H9 (cell line): Measurements from ENCODE around the gene RBM25. TPM values are rescaled to one million over a fixed set of nuclear protein-coding genes. Genes with fewer than 3 reads are reported as not detected.
"Not testable (repeated sequence)": the region's sequence is repeated elsewhere in the genome, so short reads cannot be mapped to it uniquely, and the experiment has no call there.

Source experiments
- DNase-seq: peaks from one replicate; pipeline ENCODE4 v3.0.0-alpha.2; 2017
- H2AFZ ChIP-seq: one replicate; pipeline ENCODE4 v1.6.1; 2013; ENCODE audit warnings: mild to moderate bottlenecking, low read length, control low read depth, moderate library complexity
- H2AK5ac ChIP-seq: 2 replicates; pipeline ENCODE4 v1.6.1; 2013; ENCODE audit warnings: low read length, control low read depth, mixed read lengths; ENCODE audit not compliant: insufficient read length
- H2BK120ac ChIP-seq: one replicate; pipeline ENCODE4 v1.6.1; 2013; ENCODE audit warnings: low read depth, mild to moderate bottlenecking, low read length, control low read depth, inconsistent platforms; ENCODE audit not compliant: poor library complexity, severe bottlenecking
- H2BK12ac ChIP-seq: 2 replicates; pipeline ENCODE4 v1.6.1; 2013; ENCODE audit warnings: low read length, control low read depth, mixed read lengths, low read depth; ENCODE audit not compliant: insufficient read length
- H2BK15ac ChIP-seq: 2 replicates; pipeline ENCODE4 v1.6.1; 2013; ENCODE audit warnings: low read depth, low read length, control low read depth
- H2BK20ac ChIP-seq: one replicate; pipeline ENCODE4 v1.6.1; 2013; ENCODE audit warnings: low read depth, mild to moderate bottlenecking, low read length, control low read depth, inconsistent platforms; ENCODE audit not compliant: poor library complexity, severe bottlenecking
- H2BK5ac ChIP-seq: 2 replicates; pipeline ENCODE4 v1.6.1; 2013; ENCODE audit warnings: low read length, control low read depth, mixed read lengths; ENCODE audit not compliant: insufficient read length
- H3K14ac ChIP-seq: 2 replicates; pipeline ENCODE4 v1.6.1; 2013; ENCODE audit warnings: low read length, control low read depth; ENCODE audit not compliant: insufficient read depth
- H3K18ac ChIP-seq: 2 replicates; pipeline ENCODE4 v1.6.1; 2013; ENCODE audit warnings: low read depth, mild to moderate bottlenecking, mixed read lengths, low read length, control low read depth; ENCODE audit not compliant: insufficient read length
- H3K23ac ChIP-seq: 2 replicates; pipeline ENCODE4 v1.6.1; 2013; ENCODE audit warnings: low read length, control low read depth, mixed read lengths, low read depth; ENCODE audit not compliant: insufficient read length
- H3K23me2 ChIP-seq: 2 replicates; pipeline ENCODE4 v1.6.1; 2013; ENCODE audit warnings: low read depth, mild to moderate bottlenecking, mixed read lengths, low read length, control low read depth; ENCODE audit not compliant: insufficient read length, poor library complexity, severe bottlenecking
- H3K27ac ChIP-seq: 2 replicates; pipeline ENCODE4 v1.5.1; 2013; ENCODE audit warnings: low read length, control low read depth, mixed read lengths, low read depth; ENCODE audit not compliant: insufficient read length
- H3K27me3 ChIP-seq: 2 replicates; pipeline ENCODE4 v1.6.1; 2013; ENCODE audit warnings: low read length, control low read depth, inconsistent platforms; ENCODE audit not compliant: insufficient read depth
- H3K4ac ChIP-seq: 2 replicates; pipeline ENCODE4 v1.6.1; 2013; ENCODE audit warnings: low read depth, mild to moderate bottlenecking, control low read depth, inconsistent platforms, low read length, moderate library complexity
- H3K4me1 ChIP-seq: 2 replicates; pipeline ENCODE4 v1.6.1; 2013; ENCODE audit warnings: low read length, control low read depth, inconsistent platforms; ENCODE audit not compliant: insufficient read depth
- H3K4me2 ChIP-seq: 2 replicates; pipeline ENCODE4 v1.6.1; 2013; ENCODE audit warnings: low read length, control low read depth, mixed read lengths; ENCODE audit not compliant: insufficient read length, insufficient read depth
- H3K56ac ChIP-seq: 2 replicates; pipeline ENCODE4 v1.6.1; 2013; ENCODE audit warnings: low read depth, mild to moderate bottlenecking, mixed read lengths, low read length, control low read depth; ENCODE audit not compliant: insufficient read length
- H3K79me1 ChIP-seq: 2 replicates; pipeline ENCODE4 v1.6.1; 2013; ENCODE audit warnings: low read depth, mild to moderate bottlenecking, moderate library complexity, low read length, control low read depth, inconsistent platforms; ENCODE audit not compliant: insufficient read depth, poor library complexity, severe bottlenecking
- H3K79me2 ChIP-seq: 2 replicates; pipeline ENCODE4 v1.6.1; 2013; ENCODE audit warnings: low read length, control low read depth, inconsistent platforms; ENCODE audit not compliant: insufficient read depth
- H3K9ac ChIP-seq: 2 replicates; pipeline ENCODE4 v1.6.1; 2013; ENCODE audit warnings: low read length, control low read depth, mixed read lengths; ENCODE audit not compliant: insufficient read length; ENCODE audit errors: extremely low read depth
- H3K9me3 ChIP-seq: one replicate; pipeline ENCODE4 v1.6.1; 2013; ENCODE audit warnings: low read depth, low read length, inconsistent platforms; ENCODE audit not compliant: control insufficient read depth
- H3T11ph ChIP-seq: one replicate; pipeline ENCODE4 v1.6.1; 2013; ENCODE audit warnings: mild to moderate bottlenecking, low read length, control low read depth, inconsistent platforms
- H4K20me1 ChIP-seq: one replicate; pipeline ENCODE4 v1.6.1; 2013; ENCODE audit not compliant: control insufficient read depth, insufficient read length, insufficient read depth
- H4K5ac ChIP-seq: 2 replicates; pipeline ENCODE4 v1.6.1; 2013; ENCODE audit warnings: low read depth, mild to moderate bottlenecking, mixed read lengths, low read length, control low read depth; ENCODE audit not compliant: insufficient read length
- H4K8ac ChIP-seq: replicated peaks from 2 replicates; pipeline ENCODE4 v1.6.1; 2013; ENCODE audit warnings: low read length, control low read depth, mixed read lengths, low read depth; ENCODE audit not compliant: insufficient read length
- H4K91ac ChIP-seq: 2 replicates; pipeline ENCODE4 v1.6.1; 2013; ENCODE audit warnings: low read depth, mild to moderate bottlenecking, moderate library complexity, mixed read lengths, low read length, control low read depth; ENCODE audit not compliant: insufficient read length
- H3K27ac Mint-ChIP-seq, 3 experiments: 2 replicates in 2 of 3; 3 replicates in 1 of 3; pipeline ENCODE4 v1.8.0; 2020 to 2021; ENCODE audit warnings: mixed read lengths in 3 of 3, mild to moderate bottlenecking in 1 of 3, moderate library complexity in 1 of 3
- H3K27me3 Mint-ChIP-seq: 2 replicates; pipeline ENCODE4 v1.8.0; 2021; ENCODE audit warnings: low read depth, mild to moderate bottlenecking, moderate library complexity, mixed read lengths
- H3K36me3 Mint-ChIP-seq, 3 experiments: 2 replicates in 2 of 3; 3 replicates in 1 of 3; pipeline ENCODE4 v1.8.0; 2020 to 2021; ENCODE audit warnings: low read depth in 3 of 3, mixed read lengths in 3 of 3; ENCODE audit not compliant: insufficient read depth in 1 of 3
- H3K4me1 Mint-ChIP-seq, 2 experiments: 2 replicates each; pipeline ENCODE4 v1.8.0; 2020; ENCODE audit warnings: mixed read lengths in 2 of 2
- H3K4me3 Mint-ChIP-seq, 2 experiments: 2 replicates in 1 of 2; 3 replicates in 1 of 2; pipeline ENCODE4 v1.8.0; 2020 to 2021; ENCODE audit warnings: mild to moderate bottlenecking in 2 of 2, mixed read lengths in 2 of 2, moderate library complexity in 1 of 2
- H3K9me3 Mint-ChIP-seq, 2 experiments: 2 replicates in 1 of 2; 3 replicates in 1 of 2; pipeline ENCODE4 v1.8.0; 2020; ENCODE audit warnings: mild to moderate bottlenecking in 2 of 2, mixed read lengths in 2 of 2, moderate library complexity in 1 of 2
- CTCF ChIP-seq: fragments of 200-600 bp; sonication (generic); conservative IDR thresholded peaks from 3 replicates; pipeline ENCODE4 v1.8.0; 2021; ENCODE audit warnings: antibody characterized with exemption, mild to moderate bottlenecking
- WGBS: extraction: QIAGEN DNeasy Blood & Tissue Kit; methylation state at CpG from one replicate; pipeline ENCODE4 v1.1.7; 2013; ENCODE audit warnings: missing lambda C conversion rate, low lambda C conversion rate, mixed read lengths; ENCODE audit not compliant: insufficient read length; ENCODE audit errors: extremely low coverage; 5-methylcytosine and 5-hydroxymethylcytosine counted together
- total RNA-seq: library from RNA; stranded (reverse); gene quantifications from 2 replicates; pipeline ENCODE4 v1.2.1, GENCODE V29; 2021

The RBM25 gene
- total RNA-seq, 1 experiment from 2014 or later, result 138 TPM

GRCh38 chr14:73036706-73037450 lies 21.5 kb upstream of the RBM25 start:
- not testable (repeated sequence) for H3K4ac ChIP-seq, H3K14ac ChIP-seq, H2BK5ac ChIP-seq, H3K9ac ChIP-seq, H3K27ac ChIP-seq, H3K4me3 Mint-ChIP-seq, H3T11ph ChIP-seq, H3K9me3 Mint-ChIP-seq, H3K36me3 Mint-ChIP-seq, H4K20me1 ChIP-seq, H3K18ac ChIP-seq, H3K27ac Mint-ChIP-seq, H2BK12ac ChIP-seq, H3K4me1 Mint-ChIP-seq, H3K27me3 ChIP-seq, H4K5ac ChIP-seq, H3K23me2 ChIP-seq, H3K27me3 Mint-ChIP-seq, H3K23ac ChIP-seq, DNase-seq, H3K4me2 ChIP-seq, H2BK15ac ChIP-seq, H4K8ac ChIP-seq, H2AK5ac ChIP-seq, H3K56ac ChIP-seq, H3K9me3 ChIP-seq, H4K91ac ChIP-seq, H3K79me2 ChIP-seq, H2BK120ac ChIP-seq, H2AFZ ChIP-seq, H3K4me1 ChIP-seq, H3K79me1 ChIP-seq, H2BK20ac ChIP-seq
- no CpG with 5 or more reads among the region's 9 CpGs for WGBS
- peak; percentile 36 for TF ChIP-seq CTCF
